NCI-H1436 treated with DMSO at 0.1 percent for 48 hours (cell line): Measurements from ENCODE around the gene GON7.
"Not testable (repeated sequence)": the region's sequence is repeated elsewhere in the genome, so short reads cannot be mapped to it uniquely, and the experiment has no call there.

Experiments used
- DNase-seq: peaks from one replicate; lab custom pipeline; 2025; lab: John Stamatoyannopoulos, UW

Gene GON7

GRCh38 chr14:93199031-93199430, 7.8 kb downstream of the GON7 start:
- DNase-seq: no peak

DNA sequence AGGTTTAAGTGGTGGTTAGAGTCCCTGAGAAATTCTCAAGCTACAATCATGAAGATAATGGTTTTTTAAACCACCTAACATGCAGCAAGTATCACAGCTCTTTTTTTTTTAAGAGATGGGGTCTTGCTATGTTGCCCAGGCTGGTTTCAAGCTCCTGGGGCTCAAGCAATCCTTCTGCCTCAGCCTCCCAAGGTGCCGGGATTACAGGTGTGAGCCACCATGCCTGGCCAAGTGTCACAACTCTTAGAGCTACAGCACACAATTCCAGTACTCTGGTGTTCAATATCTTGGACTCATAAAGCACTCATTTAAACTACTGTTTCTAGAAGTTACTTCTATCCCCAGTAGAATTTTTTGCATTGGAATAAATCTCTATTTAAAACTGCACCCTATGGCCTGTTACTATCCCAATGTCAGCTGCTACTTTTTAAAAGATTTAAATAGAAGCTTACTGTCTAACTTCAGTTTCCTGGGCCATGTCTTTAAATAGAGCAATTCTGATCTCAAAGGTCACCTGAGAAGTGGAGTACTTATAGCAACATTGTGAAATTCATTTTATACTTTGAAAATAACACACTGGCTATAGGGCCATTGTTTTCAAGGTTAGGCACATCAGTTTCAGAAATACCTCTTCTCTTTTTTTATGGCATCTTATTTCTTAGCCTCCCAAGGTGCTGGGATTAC, 11.4 kb downstream of the GON7 start:
- no peak for DNase-seq

- no peak for DNase-seq
Measured at GRCh38 chr14:93186956-93187355, 19.9 kb downstream of the GON7 start.

DNA sequence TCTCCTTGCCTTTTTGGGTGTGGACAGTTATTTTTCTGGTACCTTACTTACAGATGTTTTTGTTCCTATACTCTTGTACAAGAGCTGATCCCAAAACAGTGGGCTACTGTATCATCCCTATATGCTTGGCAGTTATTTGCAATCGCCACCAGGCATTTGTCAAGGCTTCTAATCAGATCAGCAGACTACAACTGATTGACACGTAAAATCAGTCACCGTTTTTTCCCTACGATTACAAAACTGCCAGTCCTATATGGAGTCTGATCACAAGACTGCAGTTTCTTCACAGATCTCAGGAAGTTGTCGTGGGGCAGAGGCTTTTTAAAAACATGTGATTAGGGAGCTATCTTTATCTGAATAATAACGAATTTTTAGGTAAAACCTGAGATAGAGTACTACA, 20.4 kb downstream of the GON7 start:
- DNase-seq: no peak

- DNase-seq: no peak
Measured at GRCh38 chr14:93185349-93185720, 21.5 kb downstream of the GON7 start.

DNA sequence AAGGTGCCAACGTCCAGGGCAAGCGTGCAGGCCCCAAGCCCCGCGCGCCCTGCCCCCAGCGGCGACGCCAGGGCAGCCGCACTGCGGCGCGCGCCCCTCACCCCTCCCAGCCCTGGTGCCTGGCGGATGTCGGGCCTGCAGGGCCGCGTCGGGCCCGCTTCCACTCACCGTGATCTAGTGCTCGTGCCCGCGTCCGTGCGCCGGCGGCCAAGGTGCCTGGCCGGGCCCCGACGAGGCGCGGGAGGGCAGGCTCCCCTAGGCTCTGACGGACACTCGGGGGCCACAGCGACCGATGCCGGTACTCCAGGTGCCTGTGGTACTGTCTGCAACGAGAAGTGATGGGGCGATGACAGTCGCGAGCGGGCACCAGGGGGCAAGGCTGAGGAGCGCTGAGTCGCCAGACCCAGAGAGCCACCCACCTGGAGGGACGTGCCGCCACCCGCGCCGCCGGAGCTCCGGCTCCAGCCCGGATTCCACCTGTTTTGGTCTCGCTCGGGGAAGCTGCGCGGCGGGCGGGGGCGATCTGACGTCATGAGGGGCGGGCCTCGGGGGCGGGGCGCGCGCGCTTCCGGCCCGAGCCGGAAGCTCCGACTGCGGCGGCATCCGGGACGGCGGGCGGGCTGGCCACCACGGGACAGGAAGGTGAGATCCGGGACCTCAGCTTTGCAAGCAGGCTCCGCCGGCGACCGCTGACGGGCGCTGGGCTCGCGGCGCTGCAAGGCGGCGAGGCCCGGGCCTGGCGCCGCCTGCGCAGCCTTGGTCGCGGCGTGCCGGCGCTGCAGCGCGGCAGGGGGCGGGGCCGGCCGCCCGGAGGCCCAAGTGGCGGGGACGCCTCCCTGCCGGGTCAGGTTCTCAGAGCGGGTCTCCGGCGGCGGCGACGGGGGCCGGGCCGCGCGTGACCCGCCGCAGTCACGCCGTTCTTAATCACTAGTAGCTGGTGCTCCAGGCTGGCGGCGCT, 22.2 kb downstream of the GON7 start, which contains the start of the genes LYSET and MOAP1:
TSS of gene LYSET (plus strand) at position 927 of the 958 bp plus-strand sequence. CDS start 89 bp downstream, outside the sequence.
TSS of gene MOAP1 (minus strand) at position 507 of the 958 bp plus-strand sequence. CDS start 655 bp downstream, outside the sequence.
- DNase-seq: no peak

DNA sequence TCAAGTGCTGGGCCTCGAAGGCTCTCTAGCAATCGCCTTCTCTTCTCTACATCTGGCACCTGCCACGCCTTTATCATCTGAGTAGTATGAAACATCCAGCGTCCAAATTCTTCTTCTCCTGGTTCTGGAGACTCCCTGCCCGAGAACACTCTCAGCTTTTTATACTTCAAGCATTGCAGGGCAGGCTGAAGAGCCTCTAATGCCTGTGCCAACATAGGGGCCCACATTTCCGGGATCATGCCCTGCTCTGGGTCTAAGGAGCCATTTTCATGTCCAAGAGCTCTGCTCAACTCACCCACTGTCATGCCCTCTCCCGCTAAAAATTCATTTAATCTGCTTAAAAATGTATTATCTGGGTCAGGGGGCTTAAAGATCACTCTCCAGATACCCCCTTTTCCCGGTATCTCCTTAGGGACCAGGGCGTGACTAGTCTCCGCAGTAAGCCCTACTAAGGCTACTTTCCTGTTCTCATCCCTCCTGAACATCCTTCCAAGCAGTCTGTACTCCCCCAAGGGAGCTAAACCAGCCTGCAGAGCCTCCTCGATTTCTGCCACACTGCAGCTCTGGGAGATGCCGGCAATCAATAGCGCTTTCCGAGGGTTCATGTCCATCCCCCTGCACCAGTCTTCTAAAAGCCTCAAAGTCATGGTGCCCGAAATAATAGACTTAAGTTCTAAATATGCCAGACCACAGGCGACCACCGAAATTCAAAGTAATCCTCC, 23.1 kb downstream of the GON7 start:
- DNase-seq: no peak

DNA sequence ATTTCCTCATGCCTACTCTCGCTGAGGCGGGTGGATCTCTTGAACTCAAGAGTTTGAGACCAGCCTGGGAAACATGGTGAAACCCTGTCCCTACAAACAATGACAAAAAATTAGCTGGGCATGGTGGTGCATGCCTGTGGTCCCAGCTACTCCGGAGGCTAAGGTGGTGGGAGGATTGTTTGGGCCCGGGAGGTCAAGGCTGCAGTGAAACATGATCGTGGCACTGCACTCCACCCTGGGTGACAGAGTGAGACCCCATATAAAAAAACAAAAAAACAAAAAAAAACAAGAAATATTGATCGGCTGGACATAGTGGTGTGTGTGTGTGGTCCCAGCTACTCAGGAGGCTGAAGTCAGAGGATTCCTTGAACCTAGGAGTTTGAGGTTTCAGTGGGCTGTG, 31.4 kb downstream of the GON7 start:
- DNase-seq: no peak

DNA sequence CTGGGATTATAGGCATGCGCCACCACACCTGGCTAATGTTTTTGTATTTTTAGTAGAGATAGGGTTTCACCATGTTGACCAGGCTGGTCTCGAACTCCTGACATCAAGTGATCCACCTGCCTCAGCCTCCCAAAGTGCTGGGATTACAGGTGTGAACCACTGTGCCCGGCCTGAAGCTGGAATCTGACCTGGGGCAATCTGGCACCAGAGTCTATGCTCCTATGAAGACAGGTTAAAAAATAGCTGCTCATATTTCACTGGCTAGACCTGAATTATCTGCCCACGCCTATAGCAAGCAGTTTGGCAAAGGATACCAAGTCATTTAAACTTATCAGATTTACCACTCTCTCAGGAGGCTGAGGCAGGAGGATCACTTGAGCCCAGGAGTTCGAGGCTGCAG, 32.1 kb downstream of the GON7 start:
- not testable (repeated sequence) for DNase-seq

- no peak for DNase-seq
Measured at GRCh38 chr14:93173943-93174395, 32.9 kb downstream of the GON7 start.

GRCh38 chr14:93171376-93171775, 35.5 kb downstream of the GON7 start:
- no peak for DNase-seq

GRCh38 chr14:93170141-93170540, 36.7 kb downstream of the GON7 start:
- DNase-seq: not testable (repeated sequence)

- not testable (repeated sequence) for DNase-seq
Measured at GRCh38 chr14:93169619-93170018, 37.2 kb downstream of the GON7 start.

DNA sequence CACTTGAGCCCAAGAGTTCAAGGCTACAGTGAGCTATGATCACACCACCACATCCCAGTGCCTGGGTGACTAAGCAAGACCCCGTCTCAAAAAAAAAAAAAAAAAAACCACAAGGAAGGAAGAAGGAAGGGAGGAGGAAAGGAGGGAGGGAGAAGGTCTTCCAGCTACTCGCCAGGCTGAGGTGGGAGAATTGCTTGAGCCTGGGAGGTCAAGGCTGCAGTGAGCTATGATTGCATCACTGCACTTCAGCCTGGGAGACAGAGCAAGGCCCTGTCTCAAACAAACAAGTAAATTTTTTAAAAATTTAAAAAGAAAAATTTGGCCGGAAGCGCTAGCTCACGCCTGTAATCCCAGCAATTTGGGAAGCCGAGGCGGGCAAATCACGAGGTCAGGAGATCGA, 38.3 kb downstream of the GON7 start:
- DNase-seq: not testable (repeated sequence)

GRCh38 chr14:93165271-93166265, 41.3 kb downstream of the GON7 start:
- not testable (repeated sequence) for DNase-seq

GRCh38 chr14:93163564-93163963, 43.3 kb downstream of the GON7 start:
- no peak for DNase-seq

DNA sequence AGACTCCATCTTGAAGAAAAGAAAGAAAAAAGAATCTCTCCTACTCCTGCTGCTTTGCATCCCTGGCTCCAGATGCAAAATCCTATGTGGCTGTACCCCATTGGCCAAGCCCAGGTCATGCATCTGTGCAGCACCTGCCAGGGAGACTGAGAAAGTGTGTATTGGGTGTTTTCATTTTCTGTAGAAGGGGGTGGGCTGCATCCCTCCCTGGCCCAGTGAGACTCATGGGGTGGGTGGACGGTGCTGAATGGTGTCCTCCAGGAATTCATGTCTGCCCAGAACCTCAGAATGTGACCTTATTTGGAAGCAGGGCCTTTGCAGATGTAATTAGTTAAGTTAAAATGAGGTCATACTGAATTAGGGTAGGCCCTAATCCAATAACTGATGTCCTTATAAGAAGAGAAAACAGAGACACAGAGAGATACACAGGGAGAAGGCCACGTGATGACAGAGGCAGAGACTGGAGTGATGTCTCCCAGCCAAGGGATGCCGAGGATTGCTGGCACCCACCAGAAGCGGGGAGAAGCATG, 45.4 kb downstream of the GON7 start:
- DNase-seq: no peak

GRCh38 chr14:93160353-93160801, 46.5 kb downstream of the GON7 start:
- DNase-seq: no peak

GRCh38 chr14:93159625-93160352, 47.1 kb downstream of the GON7 start:
- not testable (repeated sequence) for DNase-seq

GRCh38 chr14:93158349-93158748, 48.5 kb downstream of the GON7 start:
- not testable (repeated sequence) for DNase-seq
